Large intestine (tissue), 3 donors: ENCODE data around the gene PDXK. TPM values are rescaled to one million over a fixed set of nuclear protein-coding genes. Genes with fewer than 3 reads are reported as not detected.
A peak's percentile ranks its signal among the peaks of the same experiment; 100 is the strongest.

ENCODE experiments used
- DNase-seq, 2 donors: peaks; one replicate each; pipeline versions ENCODE4 v3.0.0 to v3.0.0-alpha.2; 2013
- H3K27ac ChIP-seq: one replicate; pipeline ENCODE4 v1.5.1; 2013; ENCODE audit warnings: low read length
- H3K27me3 ChIP-seq: 2 replicates; pipeline ENCODE4 v1.6.1; 2013; ENCODE audit warnings: low read length; ENCODE audit not compliant: control insufficient read depth, insufficient read depth
- H3K36me3 ChIP-seq: 2 replicates; pipeline ENCODE4 v1.6.1; 2013; ENCODE audit warnings: low read length; ENCODE audit not compliant: control insufficient read depth, insufficient read depth
- H3K4me1 ChIP-seq: one replicate; pipeline ENCODE4 v1.6.1; 2013; ENCODE audit warnings: low read length; ENCODE audit not compliant: control insufficient read depth, insufficient read depth
- H3K4me3 ChIP-seq: one replicate; pipeline ENCODE4 v1.5.1; 2013; ENCODE audit warnings: low read length
- H3K9me3 ChIP-seq: one replicate; pipeline ENCODE4 v1.6.1; 2013; ENCODE audit warnings: mild to moderate bottlenecking, low read depth, low read length, moderate library complexity; ENCODE audit not compliant: control insufficient read depth
- WGBS: methylation state at CpG from one replicate; pipeline ENCODE4 v1.1.5; 2013; ENCODE audit warnings: low lambda C conversion rate; ENCODE audit not compliant: insufficient coverage; 5-methylcytosine and 5-hydroxymethylcytosine counted together
- polyA plus RNA-seq: library from polyadenylated mRNA; unstranded; fragments of 120-200 nt; gene quantifications from one replicate; pipeline ENCODE4 v1.2.1, GENCODE V29; 2013

PDXK gene
- polyA plus RNA-seq, 1 donor = 86.5 TPM

DNA sequence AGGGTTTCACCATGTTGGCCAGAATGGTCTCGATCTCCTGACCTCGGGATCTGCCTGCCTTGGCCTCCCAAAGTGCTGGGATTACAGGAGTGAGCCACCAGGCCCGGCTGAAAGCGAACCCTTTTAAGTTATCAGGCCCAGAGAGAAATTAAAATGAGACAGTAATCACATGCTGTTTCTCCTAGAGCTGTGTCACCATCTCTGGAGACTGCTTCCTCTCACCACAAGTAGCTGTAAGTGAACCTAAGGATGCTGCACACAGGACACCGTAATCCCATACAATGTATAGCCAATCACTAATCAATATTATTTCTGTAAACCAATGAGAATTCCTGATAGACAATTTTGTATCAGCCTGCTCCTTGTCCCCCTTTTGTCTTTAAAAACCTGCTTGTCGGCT, 62.9 kb downstream of the PDXK start:
- no CpG with 5 or more reads among the region's 6 CpGs for WGBS
- Histone ChIP-seq H3K9me3 (no peaks in the 10 kb centered on the region), H3K4me1 (peaks cover 6% of the 10 kb centered on the region), H3K27me3 (no peaks in the 10 kb centered on the region), H3K4me3 (no peak overlapping the region), H3K36me3 (no peaks in the 10 kb centered on the region), H3K27ac (no peak overlapping the region)
- DNase-seq = no peak

DNA sequence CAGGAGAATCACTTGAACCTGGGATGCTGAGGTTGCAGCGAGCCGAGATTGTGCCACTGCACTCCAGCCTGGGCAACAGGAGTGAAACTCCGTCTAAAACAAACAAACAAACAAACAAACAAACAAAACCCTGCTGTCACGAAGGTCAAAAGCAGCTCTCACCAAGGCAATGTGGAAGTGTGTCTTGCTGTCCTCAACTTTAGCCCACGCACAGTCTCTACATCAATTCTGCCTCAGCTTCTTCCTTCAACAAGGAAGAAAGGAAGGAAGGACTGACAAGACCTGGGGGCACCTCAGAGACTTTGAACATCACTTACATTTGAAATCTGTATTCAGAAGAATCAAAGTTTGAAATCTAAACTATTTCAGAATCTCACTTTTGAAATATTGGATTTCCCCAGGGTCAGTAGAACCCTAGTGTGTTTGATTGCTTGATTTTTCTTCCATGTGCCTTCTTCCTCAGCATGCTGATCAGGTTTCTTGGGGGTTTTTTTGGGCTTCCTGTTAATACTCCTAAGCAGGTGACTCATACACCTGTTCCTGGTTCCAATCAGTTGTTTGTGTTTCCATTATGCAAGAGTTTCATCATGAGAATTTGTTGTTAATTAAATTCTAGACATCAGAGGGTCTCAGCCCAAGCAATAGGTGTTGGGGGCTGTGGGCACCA, 63.6 kb downstream of the PDXK start:
- Histone ChIP-seq H3K9me3 (no peaks in the 10 kb centered on the region), H3K4me1 (peaks cover 6% of the 10 kb centered on the region), H3K4me3 (no peak overlapping the region), H3K36me3 (no peaks in the 10 kb centered on the region), H3K27me3 (no peaks in the 10 kb centered on the region), H3K27ac (no peak overlapping the region)
- no peak for DNase-seq
- WGBS = 60% methylated on average over 1 of the region's 5 CpGs

DNA sequence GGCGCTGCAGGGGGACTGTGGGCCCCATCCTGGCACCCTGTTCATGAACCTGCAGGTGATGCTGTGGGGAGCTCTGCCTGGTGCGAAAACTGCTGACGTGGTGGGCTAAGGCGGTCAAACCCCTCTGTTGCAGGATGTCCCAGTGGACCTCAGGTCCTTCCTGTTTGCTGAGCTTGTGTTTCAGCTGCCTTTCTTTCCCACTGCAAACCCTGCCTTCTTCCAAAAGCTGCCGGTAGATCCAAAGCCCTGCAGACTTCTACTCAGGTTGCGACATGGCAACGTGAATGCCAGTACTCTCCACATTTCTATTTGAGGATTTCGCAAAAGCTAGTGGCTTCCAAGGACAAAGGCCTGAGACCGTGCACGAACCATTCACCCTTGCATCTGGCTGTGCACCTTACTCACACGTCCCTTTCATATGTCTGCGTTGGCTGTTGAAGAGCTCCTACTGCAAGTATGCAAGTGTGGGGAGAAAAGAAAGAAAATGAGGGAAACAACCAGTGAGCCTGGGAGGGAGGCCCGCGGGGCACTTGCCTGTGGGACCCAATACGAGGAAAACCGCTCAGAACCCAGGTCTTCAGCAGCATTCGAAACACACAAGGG, 64.3 kb downstream of the PDXK start:
- no peak overlapping the region for H3K4me3 ChIP-seq
- H3K27ac ChIP-seq = no peak overlapping the region
- H3K4me1 ChIP-seq = peaks cover 6% of the 10 kb centered on the region
- WGBS = no CpG with 5 or more reads among the region's 17 CpGs
- no peaks in the 10 kb centered on the region for H3K27me3 ChIP-seq
- no peak for DNase-seq
- no peaks in the 10 kb centered on the region for H3K36me3 ChIP-seq
- H3K9me3 ChIP-seq = no peaks in the 10 kb centered on the region

DNA sequence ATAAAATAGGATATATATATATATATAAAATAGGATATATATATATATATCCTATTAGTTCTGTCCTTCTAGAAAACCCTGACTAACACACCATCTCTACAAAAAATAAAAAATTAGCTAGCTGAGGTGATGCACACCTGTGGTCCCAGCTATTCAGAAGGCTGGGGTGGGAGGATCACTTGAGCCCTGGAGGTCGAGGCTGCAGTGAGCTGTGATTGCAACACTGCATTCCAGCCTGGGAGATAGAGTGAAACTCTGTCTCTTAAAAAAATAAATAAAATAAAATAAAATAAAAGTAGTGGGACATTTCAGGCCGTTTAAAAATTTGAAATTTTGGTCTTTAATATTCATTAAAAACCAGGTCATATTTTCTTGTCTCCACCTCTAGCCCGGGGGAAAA, 66.2 kb downstream of the PDXK start:
- Histone ChIP-seq H3K27ac (no peak overlapping the region), H3K36me3 (no peaks in the 10 kb centered on the region), H3K27me3 (no peaks in the 10 kb centered on the region), H3K4me3 (no peak overlapping the region), H3K9me3 (no peaks in the 10 kb centered on the region), H3K4me1 (peaks cover 9% of the 10 kb centered on the region)
- DNase-seq = no peak
- WGBS = 62% methylated on average over 2 of the region's 3 CpGs

DNA sequence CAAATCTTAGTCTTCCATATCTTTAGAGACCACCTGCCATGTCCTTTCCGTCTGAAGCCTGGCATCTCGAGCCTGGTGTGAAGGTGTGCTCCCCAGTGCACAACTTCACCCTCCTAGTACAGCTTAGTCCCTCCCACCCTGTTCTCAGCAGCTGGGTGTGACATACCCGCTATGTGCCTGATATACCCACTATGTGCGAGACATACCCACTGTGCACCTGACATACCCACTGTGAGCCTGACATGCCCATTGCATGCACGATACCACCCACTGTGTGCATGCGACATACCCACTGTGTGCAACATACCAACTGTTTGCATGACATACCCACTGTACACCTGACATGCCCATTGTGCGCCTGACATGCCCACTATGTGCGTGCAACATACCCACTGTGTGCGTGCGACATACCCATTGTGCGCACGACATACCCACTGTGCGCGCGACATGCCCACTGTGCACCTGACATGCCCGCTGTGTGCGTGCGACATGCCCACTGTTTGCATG, 67.4 kb downstream of the PDXK start:
- Histone ChIP-seq H3K4me3 (no peak overlapping the region), H3K27ac (no peak overlapping the region), H3K9me3 (no peaks in the 10 kb centered on the region), H3K4me1 (peaks cover 14% of the 10 kb centered on the region), H3K36me3 (peaks cover 4% of the 10 kb centered on the region), H3K27me3 (no peaks in the 10 kb centered on the region)
- DNase-seq = no peak
- WGBS = 92% methylated on average over 2 of the region's 18 CpGs

DNA sequence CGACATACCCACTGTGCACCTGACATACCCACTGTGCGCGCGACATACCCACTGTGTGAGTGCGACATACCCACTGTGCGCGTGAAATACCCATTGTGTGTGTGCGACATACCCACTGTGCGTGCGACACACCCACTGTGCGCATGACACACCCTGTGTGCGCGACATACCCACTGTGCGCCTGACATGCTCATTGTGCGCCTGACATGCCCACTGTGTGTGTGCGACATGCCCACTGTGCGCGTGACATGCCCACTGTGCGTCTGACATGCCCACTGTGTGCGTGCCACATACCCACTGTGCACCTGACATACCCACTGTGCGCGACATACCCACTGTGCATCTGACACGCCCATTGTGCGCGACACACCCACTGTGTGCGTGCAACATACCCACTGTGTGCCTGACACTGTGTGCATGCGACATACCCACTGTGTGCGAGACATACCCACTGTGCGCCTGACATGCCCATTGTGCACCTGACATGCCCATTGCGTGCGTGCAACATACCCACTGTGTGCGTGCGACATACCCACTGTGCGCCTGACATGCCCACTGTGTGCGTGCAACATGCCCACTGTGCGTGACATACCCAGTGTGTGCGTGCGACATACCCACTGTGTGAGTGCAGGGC, 68.0 kb downstream of the PDXK start:
- H3K27me3 ChIP-seq = no peaks in the 10 kb centered on the region
- H3K4me1 ChIP-seq = peaks cover 14% of the 10 kb centered on the region
- H3K9me3 ChIP-seq = no peaks in the 10 kb centered on the region
- peaks cover 6% of the 10 kb centered on the region for H3K36me3 ChIP-seq
- no peak overlapping the region for H3K27ac ChIP-seq
- no peak for DNase-seq
- H3K4me3 ChIP-seq = no peak overlapping the region
- no CpG with 5 or more reads among the region's 38 CpGs for WGBS

DNA sequence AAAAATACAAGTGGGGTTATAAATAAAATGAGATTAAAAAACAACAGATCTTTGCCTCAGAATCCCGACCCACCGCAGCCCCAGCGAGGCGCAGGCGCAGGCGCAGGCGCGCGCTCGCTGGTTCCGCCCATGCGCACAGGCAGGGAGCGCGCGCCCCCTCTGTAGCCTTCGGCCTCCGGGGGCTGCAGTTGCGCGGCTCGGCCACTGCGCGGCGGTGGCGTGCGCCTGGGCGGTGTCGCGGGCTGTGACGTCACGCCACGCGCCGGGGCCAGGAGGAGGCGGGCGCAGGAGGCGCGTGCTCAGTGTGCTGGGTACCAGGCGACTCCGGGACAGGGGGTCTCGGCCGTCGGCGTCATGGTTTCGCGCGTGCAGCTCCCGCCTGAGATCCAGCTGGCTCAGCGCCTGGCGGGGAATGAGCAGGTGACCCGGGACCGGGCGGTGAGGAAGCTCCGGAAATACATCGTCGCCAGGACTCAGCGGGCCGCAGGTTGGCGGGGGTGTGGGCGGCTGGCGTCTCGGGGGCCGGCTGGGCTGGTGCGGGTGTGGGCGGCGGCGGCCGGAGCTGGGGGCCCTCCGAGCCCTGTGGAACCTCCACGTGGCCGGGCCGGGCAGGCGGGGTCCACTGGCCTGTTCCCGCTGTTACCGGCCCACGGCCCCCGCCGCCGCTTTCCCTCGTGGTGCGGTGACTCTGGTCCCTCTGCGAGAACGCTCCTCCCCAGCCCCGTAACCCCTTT, 70.5 kb downstream of the PDXK start, which contains the start of gene RRP1:
RRP1 (plus strand) TSS at position 302 of the 734 bp plus-strand sequence; CDS start at position 355, 53 bp downstream.
- Histone ChIP-seq H3K36me3 (peaks cover 31% of the 10 kb centered on the region), H3K4me1 (peaks cover 14% of the 10 kb centered on the region), H3K27me3 (no peaks in the 10 kb centered on the region), H3K9me3 (no peaks in the 10 kb centered on the region), H3K27ac (peak within 1 kb of the TSS; percentile 88), H3K4me3 (peak within 1 kb of the TSS; percentile 99)
- WGBS = no CpG with 5 or more reads among the region's 83 CpGs
- DNase-seq = peak; percentile 92 to 94

DNA sequence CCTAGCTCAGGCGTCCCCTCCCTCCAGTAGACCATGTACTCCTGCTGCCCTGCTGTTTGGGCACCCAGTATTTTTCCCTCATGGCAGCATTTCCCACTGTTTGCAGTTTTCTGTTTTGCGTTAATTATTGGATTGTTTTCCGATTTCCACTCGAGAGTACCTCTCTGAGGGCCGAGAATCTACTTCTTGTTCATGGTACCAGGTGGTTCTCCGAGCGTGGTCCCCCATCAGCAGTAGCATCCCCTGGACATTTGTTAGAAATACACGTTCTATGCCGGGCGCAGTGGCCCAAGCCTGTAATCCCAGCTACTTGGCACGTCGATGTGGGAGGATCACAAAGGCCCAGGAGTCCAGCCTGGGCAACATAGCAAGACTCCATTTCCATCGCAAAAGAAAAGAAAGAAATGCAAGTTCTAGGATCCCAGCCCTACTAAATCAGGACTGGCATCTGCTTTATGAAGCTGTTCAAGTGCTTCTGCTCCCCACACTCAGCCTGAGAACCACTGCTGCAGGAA, 71.1 kb downstream of the PDXK start:
- WGBS = no CpG with 5 or more reads among the region's 13 CpGs
- H3K27me3 ChIP-seq = no peaks in the 10 kb centered on the region
- peak overlapping the region; percentile 99 for H3K4me3 ChIP-seq
- H3K9me3 ChIP-seq = no peaks in the 10 kb centered on the region
- peaks cover 37% of the 10 kb centered on the region for H3K36me3 ChIP-seq
- H3K4me1 ChIP-seq = peaks cover 14% of the 10 kb centered on the region
- no peak for DNase-seq
- no peak overlapping the region for H3K27ac ChIP-seq

DNA sequence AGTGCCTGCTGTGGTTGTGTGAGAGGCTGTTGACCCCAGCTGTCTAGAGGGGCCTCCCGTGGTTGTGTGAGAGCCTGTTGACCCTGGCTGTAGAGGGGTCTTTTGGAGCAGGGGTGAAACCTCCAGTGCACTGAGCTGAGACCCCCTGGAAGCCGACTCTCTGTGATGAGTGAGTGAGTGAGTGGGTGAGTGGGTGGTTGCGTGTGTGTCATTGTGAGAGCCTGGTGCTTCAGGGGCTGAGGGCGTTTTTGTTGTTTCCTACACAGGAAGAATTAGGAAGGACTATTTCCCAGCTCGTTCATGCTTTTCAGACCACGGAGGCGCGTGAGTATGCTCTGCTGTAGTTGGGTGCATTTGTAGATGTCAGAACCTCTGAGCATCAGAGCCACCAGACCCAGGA, 73.5 kb downstream of the PDXK start:
- no CpG with 5 or more reads among the region's 8 CpGs for WGBS
- Histone ChIP-seq H3K4me3 (no peak overlapping the region), H3K4me1 (peaks cover 14% of the 10 kb centered on the region), H3K36me3 (peaks cover 61% of the 10 kb centered on the region), H3K9me3 (no peaks in the 10 kb centered on the region), H3K27ac (no peak overlapping the region), H3K27me3 (no peaks in the 10 kb centered on the region)
- DNase-seq = no peak

DNA sequence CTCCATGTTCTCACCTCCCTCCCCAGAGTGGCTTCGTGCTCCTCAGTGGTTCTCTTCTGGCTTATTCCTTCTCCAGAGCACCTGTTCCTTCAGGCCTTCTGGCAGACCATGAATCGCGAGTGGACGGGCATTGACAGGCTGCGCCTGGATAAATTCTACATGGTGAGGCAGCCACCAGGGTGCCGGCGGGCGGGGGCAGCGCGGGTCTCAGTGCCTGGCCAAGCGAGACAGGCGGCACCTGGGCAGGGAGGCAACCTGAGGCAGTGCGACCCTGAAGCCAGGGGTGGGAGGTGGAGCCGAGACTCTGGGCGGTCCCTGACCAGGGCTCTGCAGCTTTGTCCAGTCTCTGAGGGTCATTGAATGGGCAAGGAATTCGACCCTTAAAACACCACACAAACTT, 74.3 kb downstream of the PDXK start:
- no CpG with 5 or more reads among the region's 16 CpGs for WGBS
- Histone ChIP-seq H3K27ac (no peak overlapping the region), H3K27me3 (no peaks in the 10 kb centered on the region), H3K4me1 (peaks cover 14% of the 10 kb centered on the region), H3K36me3 (peaks cover 68% of the 10 kb centered on the region), H3K4me3 (no peak overlapping the region), H3K9me3 (no peaks in the 10 kb centered on the region)
- no peak for DNase-seq
